Endothelial cell of umbilical vein (primary cell): ENCODE data around the gene LY9. TPM values are rescaled to one million over a fixed set of nuclear protein-coding genes. Genes with fewer than 3 reads are reported as not detected.

Experiments
- BruUV-seq: library from RNA; stranded (reverse); fragments of 400-500 nt; replicated peaks from 2 replicates; lab custom pipeline; 2021; lab: Mats Ljungman, UMichigan
- CTCF ChIA-PET: fragments of 300-600, 350-600 bp; sonication (Branson Sonifier 250); formaldehyde crosslinking; loops from one replicate; lab custom pipeline; 2021; ENCODE audit warnings: antibody characterized with exemption, inconsistent platforms; lab: Charles Lee
- POLR2A ChIA-PET: fragments of 300-600, 350-600 bp; sonication (Branson Sonifier 250); formaldehyde crosslinking; loops from one replicate; lab custom pipeline; 2021; ENCODE audit warnings: antibody characterized with exemption, inconsistent platforms; lab: Charles Lee
- DNase-seq: peaks from one replicate; pipeline ENCODE4 v3.0.0-alpha.2; 2011; ENCODE audit warnings: low read depth, low spot score
- FAIRE-seq: peaks from 2 replicates; lab custom pipeline; 2011; peaks lifted over from hg19 to GRCh38; lab: Jason Lieb, UNC
- H2AFZ ChIP-seq: 2 replicates; pipeline ENCODE4 v1.6.0; 2012; ENCODE audit warnings: low read depth, low read length, control low read depth, inconsistent platforms
- H3K27ac ChIP-seq: 2 replicates; pipeline ENCODE4 v1.5.1; 2011; ENCODE audit warnings: low read depth, mild to moderate bottlenecking, control low read depth, low read length, moderate library complexity; ENCODE audit not compliant: insufficient read depth
- H3K27me3 ChIP-seq, 2 experiments: 2 replicates each; pipeline versions ENCODE4 v1.6.0 to v1.6.1; 2011; ENCODE audit warnings: low read length in 2 of 2, mixed read lengths in 1 of 2; ENCODE audit not compliant: control insufficient read depth in 2 of 2, insufficient read depth in 2 of 2
- H3K36me3 ChIP-seq, 2 experiments: 2 replicates in 1 of 2; 3 replicates in 1 of 2; pipeline ENCODE4 v1.5.1; 2011; ENCODE audit warnings: low read length in 2 of 2, mild to moderate bottlenecking in 1 of 2, moderate library complexity in 1 of 2; ENCODE audit not compliant: control insufficient read depth in 2 of 2, insufficient read depth in 2 of 2; ENCODE audit errors: extremely low read depth in 1 of 2
- H3K4me1 ChIP-seq: 3 replicates; pipeline ENCODE4 v1.5.1; 2011; ENCODE audit warnings: mild to moderate bottlenecking, low read length; ENCODE audit not compliant: control insufficient read depth, insufficient read depth; ENCODE audit errors: extremely low read depth
- H3K4me2 ChIP-seq: 2 replicates; pipeline ENCODE4 v1.6.1; 2011; ENCODE audit warnings: low read length, control low read depth, mixed read lengths; ENCODE audit not compliant: insufficient read depth
- H3K4me3 ChIP-seq, 3 experiments: fragments of 200-600 bp in 1 of 3; sonication (generic), shearing (Covaris generic) in 1 of 3; replicated peaks in 1 of 3; 2 replicates each; pipeline ENCODE4 v1.5.1; 2011 to 2016; ENCODE audit warnings: control low read depth in 3 of 3, low read length in 3 of 3, mild to moderate bottlenecking in 2 of 3, inconsistent platforms in 1 of 3, low read depth in 1 of 3, moderate library complexity in 1 of 3; ENCODE audit not compliant: insufficient read depth in 1 of 3
- H3K79me2 ChIP-seq: 2 replicates; pipeline ENCODE4 v1.6.0; 2012; ENCODE audit warnings: low read length, inconsistent platforms; ENCODE audit not compliant: control insufficient read depth, insufficient read depth
- H3K9ac ChIP-seq: replicated peaks from 2 replicates; pipeline ENCODE3; 2011; ENCODE audit warnings: low read length, control low read depth; ENCODE audit not compliant: insufficient read depth; ENCODE audit errors: extremely low read depth
- H3K9me1 ChIP-seq: replicated peaks from 3 replicates; pipeline ENCODE4 v1.6.0; 2011; ENCODE audit warnings: mild to moderate bottlenecking, low read length; ENCODE audit not compliant: control insufficient read depth, insufficient read depth; ENCODE audit errors: extremely low read depth
- H3K9me3 ChIP-seq: replicated peaks from 2 replicates; pipeline ENCODE4 v1.5.1; 2012; ENCODE audit warnings: low read length, inconsistent platforms; ENCODE audit not compliant: control insufficient read depth, insufficient read depth
- H4K20me1 ChIP-seq: replicated peaks from 2 replicates; pipeline ENCODE3; 2011; ENCODE audit warnings: mild to moderate bottlenecking, low read length; ENCODE audit not compliant: control insufficient read depth, insufficient read depth; ENCODE audit errors: extremely low read depth
- CTCF ChIP-seq, 2 donors: IDR thresholded peaks; 1 replicate in 1 of 2; 2 replicates in 1 of 2; pipeline ENCODE4 v1.5.1; 2011; ENCODE audit warnings: low read length in 2 of 2, mild to moderate bottlenecking in 2 of 2, moderate library complexity in 2 of 2, control low read depth in 1 of 2, inconsistent platforms in 1 of 2, low read depth in 1 of 2; ENCODE audit not compliant: insufficient read depth in 1 of 2; ENCODE audit errors: extremely low read depth in 1 of 2
- EZH2 ChIP-seq: IDR thresholded peaks from 2 replicates; pipeline ENCODE4 v1.6.1; 2012; ENCODE audit warnings: borderline replicate concordance, low read depth, mild to moderate bottlenecking, moderate library complexity, low read length, inconsistent platforms; ENCODE audit not compliant: severe bottlenecking
- FOS ChIP-seq: IDR thresholded peaks from 2 replicates; pipeline ENCODE4 v1.6.1; 2011; ENCODE audit warnings: mild to moderate bottlenecking, low read length, moderate library complexity, borderline replicate concordance; ENCODE audit not compliant: insufficient read depth
- GATA2 ChIP-seq: IDR thresholded peaks from 2 replicates; pipeline ENCODE4 v1.7.0; 2011; ENCODE audit warnings: low read depth, mild to moderate bottlenecking, moderate library complexity, mixed read lengths, low read length; ENCODE audit not compliant: insufficient read length, insufficient read depth
- JUN ChIP-seq: IDR thresholded peaks from 2 replicates; pipeline ENCODE4 v1.6.1; 2011; ENCODE audit warnings: borderline replicate concordance, low read depth; ENCODE audit not compliant: insufficient read length, insufficient read depth
- MAX ChIP-seq: IDR thresholded peaks from 2 replicates; pipeline ENCODE4 v1.6.1; 2011; ENCODE audit not compliant: insufficient read depth, insufficient read length
- MYC ChIP-seq: IDR thresholded peaks from one replicate; pipeline ENCODE4 v1.6.1; 2011; ENCODE audit warnings: mild to moderate bottlenecking, low read depth, low read length
- POLR2A ChIP-seq: IDR thresholded peaks from 2 replicates; pipeline ENCODE4 v1.6.1; 2012; ENCODE audit warnings: low read depth, mild to moderate bottlenecking, control low read depth, low read length
- POLR2AphosphoS5 ChIP-seq: IDR thresholded peaks from 2 replicates; pipeline ENCODE4 v1.6.1; 2012; ENCODE audit warnings: low read depth, mild to moderate bottlenecking, control low read depth, low read length, moderate library complexity; ENCODE audit not compliant: insufficient read depth
- dilution Hi-C: fragments of 300-500 bp; cut with MboI; formaldehyde crosslinking; loops from one replicate; pipeline ENCODE4 v1.15.0; 2019; ENCODE audit warnings: low sequenced_read_pairs; ENCODE audit not compliant: extremely low pct_ligation_motif_present
- intact Hi-C: fragments of 100-400 bp; cut with micrococcal nuclease; formaldehyde crosslinking; loops from one replicate; pipeline ENCODE4 v1.10.0; 2022
- polyA plus RNA-seq, 4 experiments: library from polyadenylated mRNA; depleted of rRNA in 3 of 4; stranded (reverse) in 3 of 4; unstranded in 1 of 4; fragments of >200 nt; gene quantifications; 2 replicates each; pipeline versions ENCODE4 v1.2.1 to v1.2.3, GENCODE V29; 2011 to 2012; ENCODE audit warnings: missing spikeins in 1 of 4
- total RNA-seq: library from RNA; stranded (reverse); gene quantifications from 2 replicates; pipeline ENCODE4 v1.2.3, GENCODE V29; 2021

The LY9 gene
- total and polyA plus RNA-seq, 2 donors (not counting 3 experiments of a cell fraction or from before 2014, with no cell fraction given) = not detected

GRCh38 chr1:160807738-160808137, 11.8 kb downstream of the LY9 start:
- Histone ChIP-seq H3K4me1 (no peaks in the 10 kb centered on the region), H3K27ac (no peak overlapping the region), H3K9ac (no peak overlapping the region), H3K27me3 (peaks cover 0 to 4% of the 10 kb centered on the region in 2 experiments), H3K9me3 (no peaks in the 10 kb centered on the region), H3K4me2 (no peak overlapping the region), H3K4me3 (no peak overlapping the region), H3K79me2 (no peaks in the 10 kb centered on the region), H3K9me1 (no peaks in the 10 kb centered on the region), H4K20me1 (no peaks in the 10 kb centered on the region), H3K36me3 (no peaks in the 10 kb centered on the region), H2AFZ (no peak overlapping the region)
- DNase-seq = no peak
- POLR2A ChIA-PET = no interaction called here
- FAIRE-seq = no peak
- dilution Hi-C loops = no loop called here
- TF ChIP-seq EZH2 (no peak), FOS (no peak), MAX (no peak), POLR2AphosphoS5 (no peak), CTCF (IDR thresholded peaks at IDR 0.05; ENCODE audit: extremely low read depth in 1 of 2, insufficient read depth in 1 of 2, low read depth in 1 of 2, low read length in 2 of 2) (no peak), POLR2A (no peak), GATA2 (no peak), JUN (no peak), MYC (no peak)
- BruUV-seq = no TSS peak
- CTCF ChIA-PET = no interaction called here
- intact Hi-C loops = no loop called here
